HCT116 (cell line): ENCODE results near the gene THBS4. TPM values are rescaled to one million over a fixed set of nuclear protein-coding genes. Genes with fewer than 3 reads are reported as not detected.

Experiments
- ATAC-seq: fragments of 200-7000 bp; cut with Tn5 transposase; 2 replicates; pipeline ENCODE4 v1.9.1; 2020; ENCODE audit warnings: mild to moderate bottlenecking, moderate library complexity
- BruUV-seq: library from RNA; stranded (reverse); fragments of 400-500 nt; replicated peaks from 2 replicates; lab custom pipeline; 2021; lab: Mats Ljungman, UMichigan
- CTCF ChIA-PET: fragments of 300-600 bp; sonication (Branson Sonifier 250); formaldehyde crosslinking; loops from one replicate; lab custom pipeline; 2021; ENCODE audit warnings: antibody characterized with exemption; lab: Charles Lee
- POLR2A ChIA-PET: fragments of 300-600, 350-600 bp; sonication (Branson Sonifier 250); formaldehyde crosslinking; loops from one replicate; lab custom pipeline; 2021; ENCODE audit warnings: antibody characterized with exemption; lab: Charles Lee
- RAD21 ChIA-PET, 2 experiments: fragments of 300-600 bp; sonication (Branson Sonifier 250); formaldehyde crosslinking; loops; one replicate each; lab custom pipeline; 2023; ENCODE audit warnings: low total read pairs in 2 of 2; ENCODE audit not compliant: uncharacterized antibody in 2 of 2, unreplicated experiment in 2 of 2, low non-redundant PET in 1 of 2; lab: Charles Lee
- DNase-seq: peaks from one replicate; pipeline ENCODE4 v3.0.0-alpha.2; 2010; ENCODE audit warnings: low read depth, low spot score
- H2AFZ ChIP-seq: fragments of 200-600 bp; shearing (Covaris generic), sonication (generic); 2 replicates; pipeline ENCODE4 v1.6.1; 2017; ENCODE audit warnings: low read depth, mixed run types, mixed read lengths, antibody characterized with exemption, low read length; ENCODE audit not compliant: poor library complexity, severe bottlenecking
- H3K27ac ChIP-seq: 2 replicates; pipeline ENCODE4 v1.5.1; 2012; ENCODE audit warnings: low read depth, low read length
- H3K27me3 ChIP-seq: fragments of 200-600 bp; sonication (generic); 2 replicates; pipeline ENCODE4 v1.6.1; 2016; ENCODE audit warnings: mixed run types, low read length, mixed read lengths; ENCODE audit not compliant: insufficient read depth
- H3K36me3 ChIP-seq, 2 experiments: fragments of 200-500 bp in 1 of 2; fragments of 200-600 bp in 1 of 2; sonication (Bioruptor generic) in 1 of 2; sonication (generic) in 1 of 2; 2 replicates each; pipeline versions ENCODE4 v1.5.1 to v1.6.1; 2014 to 2016; ENCODE audit warnings: low read length in 2 of 2, inconsistent platforms in 1 of 2, mixed read lengths in 1 of 2, mixed run types in 1 of 2; ENCODE audit not compliant: insufficient read depth in 2 of 2, control insufficient read depth in 1 of 2
- H3K4me1 ChIP-seq, 2 experiments: fragments of 200-600 bp in 1 of 2; sonication (generic) in 1 of 2; 2 replicates each; pipeline versions ENCODE4 v1.5.1 to v1.6.1; 2012 to 2017; ENCODE audit warnings: low read length in 2 of 2, inconsistent platforms in 1 of 2, mild to moderate bottlenecking in 1 of 2, mixed read lengths in 1 of 2, mixed run types in 1 of 2, moderate library complexity in 1 of 2; ENCODE audit not compliant: insufficient read depth in 2 of 2, control insufficient read depth in 1 of 2
- H3K4me2 ChIP-seq: fragments of 200-600 bp; sonication (generic); 2 replicates; pipeline ENCODE4 v1.6.1; 2017; ENCODE audit warnings: mixed run types, low read length, mixed read lengths
- H3K4me3 ChIP-seq, 2 experiments: fragments of 200-600 bp in 1 of 2; sonication (generic) in 1 of 2; replicated peaks in 1 of 2; 2 replicates each; pipeline ENCODE4 v1.5.1; 2011 to 2016; ENCODE audit warnings: low read length in 2 of 2, control low read depth in 1 of 2, low read depth in 1 of 2, mild to moderate bottlenecking in 1 of 2, mixed read lengths in 1 of 2, mixed run types in 1 of 2
- H3K79me2 ChIP-seq: fragments of 200-600 bp; sonication (generic); 2 replicates; pipeline ENCODE4 v1.6.1; 2017; ENCODE audit warnings: mild to moderate bottlenecking, mixed run types, low read length, moderate library complexity, mixed read lengths; ENCODE audit not compliant: insufficient read depth
- H3K9ac ChIP-seq: fragments of 200-600 bp; sonication (generic); 2 replicates; pipeline ENCODE4 v1.6.1; 2016; ENCODE audit warnings: low read length, mixed read lengths
- H3K9me2 ChIP-seq: fragments of 200-600 bp; sonication (generic), shearing (Covaris generic); 2 replicates; pipeline ENCODE4 v1.6.1; 2017; ENCODE audit warnings: mixed run types, mild to moderate bottlenecking, moderate library complexity; ENCODE audit not compliant: insufficient read depth
- H3K9me3 ChIP-seq, 2 experiments: fragments of 200-500 bp in 1 of 2; fragments of 200-600 bp in 1 of 2; sonication (Bioruptor generic) in 1 of 2; sonication (generic) in 1 of 2; 2 replicates each; pipeline ENCODE4 v1.6.1; 2014 to 2017; ENCODE audit warnings: low read length in 2 of 2, mixed read lengths in 2 of 2, inconsistent platforms in 1 of 2, low read depth in 1 of 2, mild to moderate bottlenecking in 1 of 2, mixed run types in 1 of 2, moderate library complexity in 1 of 2; ENCODE audit not compliant: control insufficient read depth in 1 of 2, insufficient read depth in 1 of 2
- H4K20me1 ChIP-seq: fragments of 200-600 bp; sonication (generic), shearing (Covaris generic); 2 replicates; pipeline ENCODE4 v1.6.1; 2017; ENCODE audit warnings: mixed run types, mild to moderate bottlenecking, moderate library complexity; ENCODE audit not compliant: insufficient read depth
- ELF1 ChIP-seq: IDR thresholded peaks from 2 replicates; pipeline ENCODE4 v1.6.1; 2012; ENCODE audit warnings: low read depth, borderline replicate concordance
- FOSL1 ChIP-seq: IDR thresholded peaks from 2 replicates; pipeline ENCODE4 v1.6.1; 2012; ENCODE audit warnings: low read depth
- POLR2AphosphoS5 ChIP-seq: IDR thresholded peaks from 2 replicates; pipeline ENCODE4 v1.6.1; 2011; ENCODE audit warnings: mild to moderate bottlenecking, low read depth, low read length, moderate library complexity
- RAD21 ChIP-seq: IDR thresholded peaks from 2 replicates; pipeline ENCODE4 v1.6.1; 2012; ENCODE audit warnings: low read depth, mild to moderate bottlenecking
- intact Hi-C: fragments of 100-400 bp; cut with micrococcal nuclease; formaldehyde crosslinking; loops from 2 replicates; pipeline ENCODE4 v1.10.0; 2022
- total RNA-seq: library from RNA; stranded (reverse); gene quantifications from one replicate; pipeline ENCODE4 v1.2.1, GENCODE V29; 2021; ENCODE audit not compliant: unreplicated experiment

THBS4 gene
- total RNA-seq, 1 experiment from 2014 or later, result 1.5 TPM

DNA sequence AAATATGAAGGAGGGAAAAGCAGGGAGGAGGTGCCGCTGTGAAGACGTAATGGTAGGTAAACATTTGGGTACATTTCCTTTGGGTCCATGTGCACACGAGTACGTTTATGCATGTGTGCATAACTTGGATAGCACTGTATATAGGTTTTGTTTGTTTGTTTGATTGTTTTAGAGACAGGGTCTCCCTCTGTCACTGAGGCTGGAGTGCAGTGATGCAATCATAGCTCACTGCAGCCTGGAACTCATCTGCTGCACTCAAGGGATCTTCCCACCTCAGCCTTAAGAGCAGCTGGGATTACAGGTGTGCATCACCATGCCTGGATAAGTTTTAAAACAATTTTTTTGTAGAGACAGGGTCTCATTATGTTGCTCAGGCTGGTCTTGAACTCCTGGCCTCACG lies 94.0 kb downstream of the THBS4 start:
- H3K9ac ChIP-seq, result no peak overlapping the region
- no peaks in the 10 kb centered on the region for H4K20me1 ChIP-seq
- no peaks in the 10 kb centered on the region for H3K9me2 ChIP-seq
- POLR2A ChIA-PET, result no interaction called here
- no peaks in the 10 kb centered on the region for H3K27me3 ChIP-seq
- intact Hi-C loops, result no loop called here
- no peaks in the 10 kb centered on the region for H3K36me3 ChIP-seq
- no peak overlapping the region for H3K4me2 ChIP-seq
- TF ChIP-seq FOSL1, result no peak
- TF ChIP-seq RAD21, result no peak
- no peak for TF ChIP-seq POLR2AphosphoS5
- no peak for TF ChIP-seq ELF1
- H3K4me3 ChIP-seq, result no peak overlapping the region
- ATAC-seq, result no peak
- no peak overlapping the region for H2AFZ ChIP-seq
- no peak overlapping the region for H3K27ac ChIP-seq
- CTCF ChIA-PET, result no interaction called here
- DNase-seq, result no peak
- RAD21 ChIA-PET, result no interaction called here
- peaks cover 6 to 14% of the 10 kb centered on the region in 2 experiments; a peak in 2 of 4 replicates for H3K4me1 ChIP-seq
- no peaks in the 10 kb centered on the region for H3K79me2 ChIP-seq
- H3K9me3 ChIP-seq, result no peaks in the 10 kb centered on the region; a peak in 1 of 4 replicates
- BruUV-seq, result no TSS peak

Other genes starting within 250 kb of the THBS4 start
- gene MTX3, start 44.1 kb upstream of the THBS4 start, total RNA-seq, result 34.9 TPM
- gene SERINC5, start 220.7 kb downstream of the THBS4 start, total RNA-seq, result 39.3 TPM